Measurements from ENCODE around the gene XRCC6. TPM values are rescaled to one million over a fixed set of nuclear protein-coding genes. Genes with fewer than 3 reads are reported as not detected.
A peak's percentile ranks its signal among the peaks of the same experiment; 100 is the strongest.

The XRCC6 gene
- total RNA-seq, 1 donor = 251 TPM

DNA sequence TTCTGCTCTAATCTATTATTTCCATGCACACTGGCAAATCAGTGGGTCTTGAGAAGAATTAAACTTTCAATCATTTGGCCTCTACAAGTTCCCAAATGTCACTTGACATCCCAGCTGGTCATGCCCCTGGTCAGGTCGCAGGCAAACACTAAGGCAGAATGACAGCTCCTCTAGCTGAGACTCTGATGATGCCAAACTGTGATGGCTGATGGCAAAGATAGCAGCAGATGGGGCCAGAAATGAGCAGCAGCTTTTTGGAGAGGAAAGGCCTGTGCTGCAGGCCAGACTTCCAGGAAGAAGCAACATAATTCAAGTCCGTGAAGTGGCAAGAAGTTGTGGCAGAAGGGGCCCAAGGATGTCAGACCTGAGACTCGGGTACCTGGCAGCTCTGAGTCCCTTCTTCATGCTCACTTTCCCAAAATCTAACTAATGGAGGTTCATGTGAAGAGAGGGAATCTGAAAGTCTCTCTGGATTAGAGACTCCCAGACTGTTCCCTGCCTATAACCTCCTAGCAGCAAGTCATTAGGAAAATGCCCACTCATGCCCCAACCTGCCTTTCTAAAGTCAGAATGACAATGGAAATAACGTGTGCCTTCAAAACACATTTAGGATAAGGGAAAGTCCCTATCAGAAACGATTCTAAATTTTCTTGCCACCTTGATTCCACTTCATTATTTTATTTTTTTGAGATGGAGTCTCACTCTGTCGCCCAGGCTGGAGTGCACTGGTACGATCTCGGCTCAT lies 22.0 kb upstream of the XRCC6 start:
- Histone ChIP-seq H3K4me3 (ENCODE audit: insufficient read depth, low read length) (no peak overlapping the region), H4K20me1 (ENCODE audit: insufficient read depth, low read length) (peaks cover 4% of the 10 kb centered on the region)

DNA sequence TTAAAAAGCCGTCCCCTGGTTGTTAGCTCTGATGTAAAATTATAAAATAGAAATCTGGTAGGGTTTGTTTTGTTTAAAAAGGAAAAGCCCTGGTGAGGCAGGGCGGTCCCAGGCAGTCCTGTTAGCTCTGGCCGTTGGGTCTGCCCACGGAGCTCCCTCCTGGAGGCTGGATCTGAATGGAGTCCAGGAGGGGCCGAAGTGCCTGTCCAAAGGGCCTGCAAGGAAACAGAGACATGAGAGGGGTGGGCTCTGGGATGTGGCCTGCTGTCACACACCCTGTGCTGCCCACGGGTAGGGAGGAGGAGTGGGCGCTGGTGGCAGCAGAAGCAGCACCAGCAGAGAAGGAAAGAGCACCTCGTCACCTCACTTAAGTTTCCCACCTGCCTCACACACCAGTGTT lies 20.1 kb upstream of the XRCC6 start:
- no peak overlapping the region for H3K27ac ChIP-seq (ENCODE audit: low read depth, low read length)
- peak; percentile 41 for DNase-seq (ENCODE audit: insufficient read length, low spot score, missing footprints)
- H3K27me3 ChIP-seq (ENCODE audit: insufficient read depth, low read length) = no peaks in the 10 kb centered on the region
- no peaks in the 10 kb centered on the region for H3K79me2 ChIP-seq (ENCODE audit: insufficient read depth, low read length)
- peaks cover 16% of the 10 kb centered on the region for H3K4me1 ChIP-seq (ENCODE audit: insufficient read depth, low read length)
- TF ChIP-seq, protein P1, sequence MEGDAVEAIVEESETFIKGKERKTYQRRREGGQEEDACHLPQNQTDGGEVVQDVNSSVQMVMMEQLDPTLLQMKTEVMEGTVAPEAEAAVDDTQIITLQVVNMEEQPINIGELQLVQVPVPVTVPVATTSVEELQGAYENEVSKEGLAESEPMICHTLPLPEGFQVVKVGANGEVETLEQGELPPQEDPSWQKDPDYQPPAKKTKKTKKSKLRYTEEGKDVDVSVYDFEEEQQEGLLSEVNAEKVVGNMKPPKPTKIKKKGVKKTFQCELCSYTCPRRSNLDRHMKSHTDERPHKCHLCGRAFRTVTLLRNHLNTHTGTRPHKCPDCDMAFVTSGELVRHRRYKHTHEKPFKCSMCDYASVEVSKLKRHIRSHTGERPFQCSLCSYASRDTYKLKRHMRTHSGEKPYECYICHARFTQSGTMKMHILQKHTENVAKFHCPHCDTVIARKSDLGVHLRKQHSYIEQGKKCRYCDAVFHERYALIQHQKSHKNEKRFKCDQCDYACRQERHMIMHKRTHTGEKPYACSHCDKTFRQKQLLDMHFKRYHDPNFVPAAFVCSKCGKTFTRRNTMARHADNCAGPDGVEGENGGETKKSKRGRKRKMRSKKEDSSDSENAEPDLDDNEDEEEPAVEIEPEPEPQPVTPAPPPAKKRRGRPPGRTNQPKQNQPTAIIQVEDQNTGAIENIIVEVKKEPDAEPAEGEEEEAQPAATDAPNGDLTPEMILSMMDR (IDR thresholded peaks at IDR 0.05; ENCODE audit: extremely low read depth, low read depth, low read length) = no peak
- no peaks in the 10 kb centered on the region for H3K9me3 ChIP-seq (ENCODE audit: low read depth, low read length)
- no peak overlapping the region for H3K4me2 ChIP-seq (ENCODE audit: insufficient read depth, low read length)
- no peak overlapping the region for H3K4me3 ChIP-seq (ENCODE audit: insufficient read depth, low read length)
- H3K36me3 ChIP-seq (ENCODE audit: insufficient read depth, low read length) = peaks cover 58% of the 10 kb centered on the region
- no peak overlapping the region for H2AFZ ChIP-seq (ENCODE audit: low read length)
- peaks cover 4% of the 10 kb centered on the region for H4K20me1 ChIP-seq (ENCODE audit: insufficient read depth, low read length)

More for the DNA sequence above, 22.0 kb upstream of the XRCC6 start:
- TF ChIP-seq, protein P1 (IDR thresholded peaks at IDR 0.05; ENCODE audit: extremely low read depth, low read depth, low read length) = no peak
- Histone ChIP-seq H3K79me2 (ENCODE audit: insufficient read depth, low read length) (no peaks in the 10 kb centered on the region), H3K27me3 (ENCODE audit: insufficient read depth, low read length) (no peaks in the 10 kb centered on the region), H3K27ac (ENCODE audit: low read depth, low read length) (peak overlapping the region; percentile 73), H3K4me2 (ENCODE audit: insufficient read depth, low read length) (no peak overlapping the region), H2AFZ (ENCODE audit: low read length) (no peak overlapping the region), H3K4me1 (ENCODE audit: insufficient read depth, low read length) (peaks cover 16% of the 10 kb centered on the region), H3K9me3 (ENCODE audit: low read depth, low read length) (no peaks in the 10 kb centered on the region), H3K36me3 (ENCODE audit: insufficient read depth, low read length) (peaks cover 45% of the 10 kb centered on the region)
- DNase-seq (ENCODE audit: insufficient read length, low spot score, missing footprints) = no peak

- no peak overlapping the region for H3K4me2 ChIP-seq (ENCODE audit: insufficient read depth, low read length)
- no peak overlapping the region for H3K27ac ChIP-seq (ENCODE audit: low read depth, low read length)
- H3K27me3 ChIP-seq (ENCODE audit: insufficient read depth, low read length) = no peaks in the 10 kb centered on the region
- DNase-seq (ENCODE audit: insufficient read length, low spot score, missing footprints) = no peak
- TF ChIP-seq, protein P1 (IDR thresholded peaks at IDR 0.05; ENCODE audit: extremely low read depth, low read depth, low read length) = no peak
- H3K36me3 ChIP-seq (ENCODE audit: insufficient read depth, low read length) = peaks cover 66% of the 10 kb centered on the region
- no peak overlapping the region for H3K4me3 ChIP-seq (ENCODE audit: insufficient read depth, low read length)
- no peaks in the 10 kb centered on the region for H3K9me3 ChIP-seq (ENCODE audit: low read depth, low read length)
- peaks cover under 1% of the 10 kb centered on the region for H3K4me1 ChIP-seq (ENCODE audit: insufficient read depth, low read length)
- H2AFZ ChIP-seq (ENCODE audit: low read length) = no peak overlapping the region
- peaks cover 3% of the 10 kb centered on the region for H4K20me1 ChIP-seq (ENCODE audit: insufficient read depth, low read length)
- peaks cover 8% of the 10 kb centered on the region for H3K79me2 ChIP-seq (ENCODE audit: insufficient read depth, low read length)
Measured at GRCh38 chr22:41603873-41604332, 17.2 kb upstream of the XRCC6 start.

DNA sequence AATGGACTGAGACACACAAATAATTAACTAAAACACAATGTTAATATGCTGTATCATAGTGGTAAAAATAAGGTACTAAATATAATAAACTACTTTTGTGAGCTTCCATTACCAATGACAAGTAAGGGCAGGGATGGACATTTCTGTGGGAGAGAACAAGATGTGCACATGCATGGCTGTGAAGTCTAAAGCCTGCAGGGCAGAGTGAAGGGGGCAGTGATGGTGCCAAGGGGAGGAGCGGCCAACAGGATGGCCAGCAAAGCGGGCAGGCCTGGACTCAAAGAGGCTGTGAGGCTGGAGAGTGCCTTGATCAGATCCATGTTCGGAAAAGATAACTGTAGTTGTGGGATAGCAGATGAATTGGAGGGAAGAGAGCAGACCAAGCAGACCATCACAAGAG lies 12.7 kb upstream of the XRCC6 start:
- H3K4me3 ChIP-seq (ENCODE audit: insufficient read depth, low read length) = no peak overlapping the region
- no peaks in the 10 kb centered on the region for H3K9me3 ChIP-seq (ENCODE audit: low read depth, low read length)
- no peaks in the 10 kb centered on the region for H3K27me3 ChIP-seq (ENCODE audit: insufficient read depth, low read length)
- H2AFZ ChIP-seq (ENCODE audit: low read length) = no peak overlapping the region
- H3K27ac ChIP-seq (ENCODE audit: low read depth, low read length) = no peak overlapping the region
- DNase-seq (ENCODE audit: insufficient read length, low spot score, missing footprints) = no peak
- peaks cover 26% of the 10 kb centered on the region for H3K79me2 ChIP-seq (ENCODE audit: insufficient read depth, low read length)
- H3K4me1 ChIP-seq (ENCODE audit: insufficient read depth, low read length) = peaks cover 4% of the 10 kb centered on the region
- H3K36me3 ChIP-seq (ENCODE audit: insufficient read depth, low read length) = peaks cover 35% of the 10 kb centered on the region
- H3K4me2 ChIP-seq (ENCODE audit: insufficient read depth, low read length) = no peak overlapping the region
- TF ChIP-seq, protein P1 (IDR thresholded peaks at IDR 0.05; ENCODE audit: extremely low read depth, low read depth, low read length) = no peak
- peaks cover 12% of the 10 kb centered on the region for H4K20me1 ChIP-seq (ENCODE audit: insufficient read depth, low read length)

Measured in osteoblast (primary cell).